Measurements from ENCODE around the gene GRIK4.

Gene GRIK4

GRCh38 chr11:120932305-120932915 lies 420.9 kb downstream of the GRIK4 start:
- H3K9me2 ChIP-seq (ENCODE audit: low read depth, low read length), result no peaks in the 10 kb centered on the region
- H2AFZ ChIP-seq (ENCODE audit: low read length), result no peak overlapping the region
- no peaks in the 10 kb centered on the region for H3K9me3 ChIP-seq (ENCODE audit: low read length)
- H3K4me1 ChIP-seq (ENCODE audit: insufficient read depth, low read length, severe bottlenecking), result no peaks in the 10 kb centered on the region
- no peaks in the 10 kb centered on the region for H4K20me1 ChIP-seq (ENCODE audit: insufficient read depth, low read length)
- H3K4me2 ChIP-seq (ENCODE audit: low read length), result no peak overlapping the region
- H3K36me3 ChIP-seq (ENCODE audit: insufficient read depth, low read length), result no peaks in the 10 kb centered on the region
- no peak overlapping the region for H3K27ac ChIP-seq (ENCODE audit: low read depth, low read length, poor library complexity, severe bottlenecking)
- no peaks in the 10 kb centered on the region for H3K79me2 ChIP-seq (ENCODE audit: insufficient read depth, low read length)
- no peaks in the 10 kb centered on the region for H3F3A ChIP-seq (ENCODE audit: insufficient read depth, low read length)
- H3K9ac ChIP-seq (ENCODE audit: low read length), result no peak overlapping the region
- no peaks in the 10 kb centered on the region for H3K27me3 ChIP-seq (ENCODE audit: insufficient read depth, low read length)
- no peak overlapping the region for H3K4me3 ChIP-seq (ENCODE audit: low read depth, low read length, poor library complexity, severe bottlenecking)
- TF ChIP-seq EZH2 (IDR thresholded peaks at IDR 0.05; ENCODE audit: borderline replicate concordance, low read length) (no peak), CTCF (IDR thresholded peaks at IDR 0.05; ENCODE audit: low read length) (no peak)

- Histone ChIP-seq H4K20me1 (ENCODE audit: insufficient read depth, low read length) (no peaks in the 10 kb centered on the region), H2AFZ (ENCODE audit: low read length) (no peak overlapping the region), H3K27ac (ENCODE audit: low read depth, low read length, poor library complexity, severe bottlenecking) (no peak overlapping the region), H3K9me3 (ENCODE audit: low read length) (no peaks in the 10 kb centered on the region), H3K9ac (ENCODE audit: low read length) (no peak overlapping the region), H3F3A (ENCODE audit: insufficient read depth, low read length) (no peaks in the 10 kb centered on the region), H3K4me1 (ENCODE audit: insufficient read depth, low read length, severe bottlenecking) (no peaks in the 10 kb centered on the region), H3K27me3 (ENCODE audit: insufficient read depth, low read length) (no peaks in the 10 kb centered on the region), H3K4me3 (ENCODE audit: low read depth, low read length, poor library complexity, severe bottlenecking) (no peak overlapping the region), H3K36me3 (ENCODE audit: insufficient read depth, low read length) (no peaks in the 10 kb centered on the region), H3K4me2 (ENCODE audit: low read length) (no peak overlapping the region), H3K9me2 (ENCODE audit: low read depth, low read length) (no peaks in the 10 kb centered on the region), H3K79me2 (ENCODE audit: insufficient read depth, low read length) (no peaks in the 10 kb centered on the region)
- no peak for TF ChIP-seq CTCF (IDR thresholded peaks at IDR 0.05; ENCODE audit: low read length)
- TF ChIP-seq EZH2 (IDR thresholded peaks at IDR 0.05; ENCODE audit: borderline replicate concordance, low read length), result no peak
Observed at GRCh38 chr11:120936356-120936755, 424.8 kb downstream of the GRIK4 start.

- TF ChIP-seq EZH2 (IDR thresholded peaks at IDR 0.05; ENCODE audit: borderline replicate concordance, low read length), result no peak
- no peak for TF ChIP-seq CTCF (IDR thresholded peaks at IDR 0.05; ENCODE audit: low read length)
- H3K27ac ChIP-seq (ENCODE audit: low read depth, low read length, poor library complexity, severe bottlenecking), result no peak overlapping the region
- no peaks in the 10 kb centered on the region for H4K20me1 ChIP-seq (ENCODE audit: insufficient read depth, low read length)
- no peaks in the 10 kb centered on the region for H3K27me3 ChIP-seq (ENCODE audit: insufficient read depth, low read length)
- H2AFZ ChIP-seq (ENCODE audit: low read length), result no peak overlapping the region
- no peak overlapping the region for H3K4me3 ChIP-seq (ENCODE audit: low read depth, low read length, poor library complexity, severe bottlenecking)
- H3F3A ChIP-seq (ENCODE audit: insufficient read depth, low read length), result no peaks in the 10 kb centered on the region
- no peaks in the 10 kb centered on the region for H3K79me2 ChIP-seq (ENCODE audit: insufficient read depth, low read length)
- no peak overlapping the region for H3K9ac ChIP-seq (ENCODE audit: low read length)
- no peaks in the 10 kb centered on the region for H3K9me3 ChIP-seq (ENCODE audit: low read length)
- H3K36me3 ChIP-seq (ENCODE audit: insufficient read depth, low read length), result no peaks in the 10 kb centered on the region
- no peaks in the 10 kb centered on the region for H3K4me1 ChIP-seq (ENCODE audit: insufficient read depth, low read length, severe bottlenecking)
- no peaks in the 10 kb centered on the region for H3K9me2 ChIP-seq (ENCODE audit: low read depth, low read length)
- no peak overlapping the region for H3K4me2 ChIP-seq (ENCODE audit: low read length)
Observed at GRCh38 chr11:120937501-120937900, 426.0 kb downstream of the GRIK4 start.

Data from OCI-LY1 (cell line).